Stimulated activated CD4-positive, alpha-beta T cell treated with anti-CD3 and anti-CD28 coated beads, Interleukin-1b, Interleukin-23, amount 100 ng/mL, for 24 hours (primary cell): Measurements from ENCODE around the gene DOC2A.
"Not testable (repeated sequence)": the region's sequence is repeated elsewhere in the genome, so short reads cannot be mapped to it uniquely, and the experiment has no call there.

ENCODE experiments used
- DNase-seq, 4 experiments: peaks; one replicate each; pipeline ENCODE4 v3.0.0-alpha.2; 2020; ENCODE audit warnings: low read depth in 4 of 4, low spot score in 1 of 4

The DOC2A gene

DNA sequence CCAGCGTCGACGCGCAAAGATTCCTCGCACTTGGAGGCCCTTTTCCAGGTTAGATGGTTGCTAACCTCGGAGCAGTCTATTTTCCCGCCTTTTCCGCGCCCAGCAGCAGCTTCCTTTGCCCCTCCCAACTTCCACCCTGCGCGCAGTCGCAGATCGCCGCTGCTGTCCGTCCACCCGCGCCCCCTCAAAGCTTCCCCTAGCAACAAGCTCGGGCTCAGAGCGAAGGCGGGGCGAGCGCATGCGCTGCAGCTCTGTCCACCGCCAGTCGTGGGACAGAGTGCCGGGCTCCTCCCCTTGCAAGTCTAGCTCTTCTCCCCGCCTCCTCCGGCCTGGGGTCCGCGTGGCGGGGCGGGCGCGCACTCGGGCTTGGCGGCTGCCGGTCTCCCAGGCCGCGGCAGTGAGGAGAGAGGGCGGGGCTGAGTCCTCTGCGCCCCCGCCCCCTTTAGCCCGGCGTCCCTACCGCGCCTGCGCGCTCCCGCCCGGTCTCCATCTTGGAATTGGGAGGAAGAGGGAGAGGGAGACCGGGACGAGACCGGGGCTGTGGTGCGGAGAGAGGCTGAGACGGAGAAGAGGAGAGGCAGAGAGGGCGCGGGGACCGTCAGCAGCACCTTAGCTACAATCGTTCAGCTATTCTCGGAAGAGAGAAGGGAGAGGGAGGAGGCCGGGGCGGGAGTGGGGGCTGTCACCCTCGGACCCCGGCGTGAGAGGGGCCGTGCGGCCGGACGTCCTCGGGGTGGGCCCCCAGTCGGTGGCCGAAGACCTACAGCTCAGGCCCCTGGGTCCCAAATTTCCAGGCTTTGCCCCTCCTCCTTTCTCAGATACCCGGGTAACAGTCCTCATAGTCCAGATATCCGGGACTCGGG is 37.2 kb downstream of the DOC2A start, which contains the start of gene TAOK2:
TAOK2 (plus strand) TSS at position 485 of the 863 bp plus-strand sequence. CDS start 3,905 bp downstream, outside the sequence.
- peak; percentile 81 to 97 (median 90) for DNase-seq

DNA sequence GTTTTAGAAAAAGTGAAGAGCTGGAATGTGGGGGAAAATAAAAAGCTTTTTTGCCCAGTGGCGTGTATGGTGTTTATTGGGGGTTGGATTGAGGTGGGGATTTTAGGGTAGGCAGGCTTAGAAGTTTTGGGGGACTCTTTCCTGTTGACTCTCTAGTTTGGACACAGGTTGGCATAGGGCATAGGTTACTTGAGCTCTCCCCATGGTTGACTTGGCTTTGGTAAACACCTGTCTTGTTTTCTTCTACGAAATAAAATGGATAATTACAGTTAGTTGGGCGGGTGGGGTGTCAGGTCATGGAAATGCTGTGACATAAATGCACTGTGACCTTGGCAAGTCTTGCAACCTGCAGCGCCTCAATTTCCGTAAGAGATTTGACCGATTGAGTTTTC is 37.8 kb downstream of the DOC2A start:
- no peak for DNase-seq

DNA sequence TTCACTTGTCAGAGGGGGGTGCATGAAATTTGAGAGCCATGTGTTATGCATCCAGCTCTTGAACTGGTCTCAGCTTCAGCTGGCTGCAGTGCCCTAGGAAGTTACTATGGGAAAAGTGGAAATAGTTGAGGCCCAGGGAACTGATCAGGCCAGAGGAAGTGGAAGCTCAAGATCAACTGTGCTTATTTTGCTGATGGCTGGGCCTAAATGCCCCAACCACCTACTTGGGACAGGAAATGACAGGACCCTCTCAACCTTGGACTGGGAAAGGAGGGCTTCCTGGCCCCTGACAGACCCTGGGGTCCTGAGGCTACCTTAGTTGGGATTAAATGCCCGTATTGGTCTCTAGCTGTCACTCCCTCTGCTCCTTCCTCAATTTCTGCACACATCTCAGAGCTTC is 38.3 kb downstream of the DOC2A start:
- no peak for DNase-seq

- no peak for DNase-seq
Observed at GRCh38 chr16:29971304-29971703, 39.5 kb downstream of the DOC2A start.

DNA sequence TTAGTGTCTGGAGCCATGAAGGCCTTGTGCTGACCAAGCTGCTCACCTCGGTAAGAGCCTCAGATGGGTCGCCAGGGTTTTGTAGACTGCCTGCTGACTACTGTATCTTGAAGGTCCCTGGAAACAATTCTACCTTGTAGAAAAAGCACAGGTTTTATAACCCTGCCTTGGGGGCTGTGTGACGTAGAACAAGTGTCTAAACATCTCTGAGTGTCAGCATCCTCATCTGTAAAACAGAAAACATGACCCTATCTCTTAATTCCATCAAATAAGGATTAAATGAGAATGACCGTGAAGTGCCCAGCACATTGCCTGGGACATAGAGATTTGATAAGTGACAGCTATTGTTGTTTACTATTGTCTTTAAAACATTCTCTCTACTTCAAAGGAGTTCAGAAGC is 42.6 kb downstream of the DOC2A start:
- no peak for DNase-seq

- no peak for DNase-seq
Observed at GRCh38 chr16:29963021-29963743, 47.6 kb downstream of the DOC2A start.

DNA sequence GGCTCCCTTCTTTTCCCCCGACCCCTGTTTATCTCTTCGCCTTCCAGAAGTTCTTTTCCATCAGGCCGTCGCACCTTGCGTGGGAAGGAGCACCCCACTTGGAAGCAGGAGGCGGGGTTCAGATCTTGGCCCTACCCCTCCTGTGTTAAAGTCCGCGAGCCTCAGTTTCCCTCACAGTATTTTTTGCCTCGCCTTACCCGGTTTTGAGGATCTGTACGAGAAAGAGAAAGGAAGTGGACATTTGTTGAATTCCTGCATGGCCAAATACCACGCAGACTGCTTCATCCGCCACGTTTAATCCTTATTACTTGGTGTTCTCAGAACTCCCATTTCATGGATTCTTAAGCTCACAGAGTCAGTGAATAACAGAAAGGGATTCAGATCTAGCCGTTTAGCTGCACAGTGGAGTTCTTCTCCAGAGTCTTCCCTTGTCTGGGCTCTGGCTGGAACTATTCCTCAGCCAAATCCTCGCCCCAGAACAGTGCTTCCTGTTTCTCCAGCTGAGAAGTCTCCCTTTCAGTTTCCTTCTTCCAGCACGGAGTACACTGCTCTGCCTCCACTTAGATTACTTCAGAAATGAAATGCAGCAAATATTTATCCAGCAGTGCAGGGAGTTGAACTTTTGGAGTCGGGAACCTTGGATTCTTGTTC is 48.4 kb downstream of the DOC2A start:
- no peak for DNase-seq

GRCh38 chr16:29961479-29962343 is 49.1 kb downstream of the DOC2A start, which contains the start of gene TMEM219:
Gene TMEM219, plus strand, starts transcription at chr16:29962079. Its CDS starts 1,065 bp downstream, at chr16:29963144.
- DNase-seq = peak; percentile 79 to 91 (median 88)

- no peak for DNase-seq
Observed at GRCh38 chr16:29961127-29961478, 49.7 kb downstream of the DOC2A start.

GRCh38 chr16:29959821-29960220 is 51.0 kb downstream of the DOC2A start:
- not testable (repeated sequence) for DNase-seq

- DNase-seq = no peak
Observed at GRCh38 chr16:29959293-29959692, 51.5 kb downstream of the DOC2A start.

DNA sequence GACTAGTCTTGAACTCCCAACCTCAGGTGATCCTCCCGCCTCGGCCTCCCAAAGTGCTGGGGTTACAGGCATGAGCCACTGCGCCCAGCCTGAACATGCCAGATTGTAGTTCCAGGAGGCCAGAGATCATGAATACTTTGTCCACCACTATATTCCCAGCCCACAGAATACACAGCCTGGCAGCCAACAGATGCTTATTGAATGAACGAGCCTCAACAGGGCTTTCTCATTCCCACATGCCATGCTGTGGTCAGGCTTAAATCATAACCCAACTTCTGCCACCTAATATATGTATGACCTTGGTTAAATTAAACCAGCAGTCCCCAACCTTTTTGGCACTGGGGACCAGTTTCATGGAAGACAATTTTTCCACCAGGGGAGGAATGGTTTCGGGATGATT is 52.1 kb downstream of the DOC2A start:
- no peak for DNase-seq
